ENCODE results near the gene ANAPC15. TPM values are rescaled to one million over a fixed set of nuclear protein-coding genes. Genes with fewer than 3 reads are reported as not detected.

Gene ANAPC15
- total RNA-seq (ENCODE audit: low replicate concordance) = 37.6 and 61.5 TPM in 2 replicates

GRCh38 chr11:72112143-72112977 is at the start of gene ANAPC15:
Gene ANAPC15 (minus strand): TSS chr11:72112695. CDS start chr11:72111276, 1,419 bp downstream.

GRCh38 chr11:72135473-72135872 is 23.0 kb upstream of the ANAPC15 start, which contains the start of gene FOLR3:
Gene FOLR3 (plus strand): TSS chr11:72135725. CDS start chr11:72135953, 228 bp downstream.

GRCh38 chr11:72105888-72106287 is 6.6 kb downstream of the ANAPC15 start, which contains the start of gene TOMT:
Gene TOMT (plus strand): TSS chr11:72105924. CDS start chr11:72105952, 28 bp downstream.

GRCh38 chr11:72102946-72103753 is 9.3 kb downstream of the ANAPC15 start, which contains the start of gene LAMTOR1:
Gene LAMTOR1 (minus strand): TSS chr11:72103297. CDS start chr11:72103224, 73 bp downstream.

GRCh38 chr11:72080326-72081183 is 31.9 kb downstream of the ANAPC15 start, which contains the start of the genes LRRC51 and NUMA1:
Gene LRRC51 (plus strand): TSS chr11:72080850. CDS start chr11:72089084, 8,234 bp downstream.
Gene NUMA1 (minus strand): TSS chr11:72080542. CDS start chr11:72035943, 44,599 bp downstream.

Other genes with a start within 250 kb of the ANAPC15 start
- not detected in 2 replicates for gene DEFB131B, start 234.2 kb downstream of the ANAPC15 start, total RNA-seq (ENCODE audit: low replicate concordance)
- 4.6 and 7.3 TPM in 2 replicates for gene XNDC1N, start 184.1 kb downstream of the ANAPC15 start, total RNA-seq (ENCODE audit: low replicate concordance)
- 87.3 and 107 TPM in 2 replicates for gene RNF121, start 183.6 kb downstream of the ANAPC15 start, total RNA-seq (ENCODE audit: low replicate concordance)
- gene IL18BP, start 113.8 kb downstream of the ANAPC15 start, total RNA-seq (ENCODE audit: low replicate concordance) = 1.9 and 3.8 TPM in 2 replicates
- gene NUMA1, start 32.2 kb downstream of the ANAPC15 start, total RNA-seq (ENCODE audit: low replicate concordance) = 88.9 and 138 TPM in 2 replicates
- gene LRRC51, start 31.8 kb downstream of the ANAPC15 start, total RNA-seq (ENCODE audit: low replicate concordance) = 7.5 and 9.5 TPM in 2 replicates
- 87.7 and 153 TPM in 2 replicates for gene LAMTOR1, start 9.4 kb downstream of the ANAPC15 start, total RNA-seq (ENCODE audit: low replicate concordance)
- gene TOMT, start 6.8 kb downstream of the ANAPC15 start, total RNA-seq (ENCODE audit: low replicate concordance) = not detected in 2 replicates
- 5.5 TPM in 1 of 2 replicates, not detected in the other for gene FOLR3, start 23.0 kb upstream of the ANAPC15 start, total RNA-seq (ENCODE audit: low replicate concordance)
- gene FOLR1, start 79.4 kb upstream of the ANAPC15 start, total RNA-seq (ENCODE audit: low replicate concordance) = not detected in 2 replicates
- not detected in 2 replicates for gene FOLR2, start 104.1 kb upstream of the ANAPC15 start, total RNA-seq (ENCODE audit: low replicate concordance)
- gene INPPL1, start 112.1 kb upstream of the ANAPC15 start, total RNA-seq (ENCODE audit: low replicate concordance) = 49.4 and 53.9 TPM in 2 replicates
- gene PHOX2A, start 131.5 kb upstream of the ANAPC15 start, total RNA-seq (ENCODE audit: low replicate concordance) = not detected in 2 replicates